Peyer's patch (tissue), 4 donors: ENCODE data around the gene FABP6.
"Not testable (repeated sequence)": the region's sequence is repeated elsewhere in the genome, so short reads cannot be mapped to it uniquely, and the experiment has no call there.

Source experiments
- POLR2A ChIP-seq, 2 donors: fragments of 450-650 bp; IDR thresholded peaks; one replicate each; pipeline ENCODE4 v1.5.1; 2017; ENCODE audit warnings: antibody characterized with exemption in 2 of 2, mild to moderate bottlenecking in 2 of 2, moderate library complexity in 2 of 2
- TF ChIP-seq, protein P1 (sequence below), 6 experiments: fragments of 450-650 bp in 4 of 6; fragments of 200-600 bp in 2 of 6; sonication (generic) in 1 of 6; IDR thresholded peaks; one replicate each; pipeline ENCODE4 v1.5.1; 2017 to 2019; ENCODE audit warnings: antibody characterized with exemption in 6 of 6, mild to moderate bottlenecking in 3 of 6, moderate library complexity in 1 of 6

- TF ChIP-seq, protein P1, sequence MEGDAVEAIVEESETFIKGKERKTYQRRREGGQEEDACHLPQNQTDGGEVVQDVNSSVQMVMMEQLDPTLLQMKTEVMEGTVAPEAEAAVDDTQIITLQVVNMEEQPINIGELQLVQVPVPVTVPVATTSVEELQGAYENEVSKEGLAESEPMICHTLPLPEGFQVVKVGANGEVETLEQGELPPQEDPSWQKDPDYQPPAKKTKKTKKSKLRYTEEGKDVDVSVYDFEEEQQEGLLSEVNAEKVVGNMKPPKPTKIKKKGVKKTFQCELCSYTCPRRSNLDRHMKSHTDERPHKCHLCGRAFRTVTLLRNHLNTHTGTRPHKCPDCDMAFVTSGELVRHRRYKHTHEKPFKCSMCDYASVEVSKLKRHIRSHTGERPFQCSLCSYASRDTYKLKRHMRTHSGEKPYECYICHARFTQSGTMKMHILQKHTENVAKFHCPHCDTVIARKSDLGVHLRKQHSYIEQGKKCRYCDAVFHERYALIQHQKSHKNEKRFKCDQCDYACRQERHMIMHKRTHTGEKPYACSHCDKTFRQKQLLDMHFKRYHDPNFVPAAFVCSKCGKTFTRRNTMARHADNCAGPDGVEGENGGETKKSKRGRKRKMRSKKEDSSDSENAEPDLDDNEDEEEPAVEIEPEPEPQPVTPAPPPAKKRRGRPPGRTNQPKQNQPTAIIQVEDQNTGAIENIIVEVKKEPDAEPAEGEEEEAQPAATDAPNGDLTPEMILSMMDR (IDR thresholded peaks at IDR 0.05), result not testable (repeated sequence)
- not testable (repeated sequence) for TF ChIP-seq POLR2A (IDR thresholded peaks at IDR 0.05)
These were observed 36.2 kb upstream of the FABP6 start for GRCh38 chr5:160193076-160193475.
